ENCODE measurements around the gene SPATS2.
"Not testable (repeated sequence)": the region's sequence is repeated elsewhere in the genome, so short reads cannot be mapped to it uniquely, and the experiment has no call there.

Gene SPATS2

DNA sequence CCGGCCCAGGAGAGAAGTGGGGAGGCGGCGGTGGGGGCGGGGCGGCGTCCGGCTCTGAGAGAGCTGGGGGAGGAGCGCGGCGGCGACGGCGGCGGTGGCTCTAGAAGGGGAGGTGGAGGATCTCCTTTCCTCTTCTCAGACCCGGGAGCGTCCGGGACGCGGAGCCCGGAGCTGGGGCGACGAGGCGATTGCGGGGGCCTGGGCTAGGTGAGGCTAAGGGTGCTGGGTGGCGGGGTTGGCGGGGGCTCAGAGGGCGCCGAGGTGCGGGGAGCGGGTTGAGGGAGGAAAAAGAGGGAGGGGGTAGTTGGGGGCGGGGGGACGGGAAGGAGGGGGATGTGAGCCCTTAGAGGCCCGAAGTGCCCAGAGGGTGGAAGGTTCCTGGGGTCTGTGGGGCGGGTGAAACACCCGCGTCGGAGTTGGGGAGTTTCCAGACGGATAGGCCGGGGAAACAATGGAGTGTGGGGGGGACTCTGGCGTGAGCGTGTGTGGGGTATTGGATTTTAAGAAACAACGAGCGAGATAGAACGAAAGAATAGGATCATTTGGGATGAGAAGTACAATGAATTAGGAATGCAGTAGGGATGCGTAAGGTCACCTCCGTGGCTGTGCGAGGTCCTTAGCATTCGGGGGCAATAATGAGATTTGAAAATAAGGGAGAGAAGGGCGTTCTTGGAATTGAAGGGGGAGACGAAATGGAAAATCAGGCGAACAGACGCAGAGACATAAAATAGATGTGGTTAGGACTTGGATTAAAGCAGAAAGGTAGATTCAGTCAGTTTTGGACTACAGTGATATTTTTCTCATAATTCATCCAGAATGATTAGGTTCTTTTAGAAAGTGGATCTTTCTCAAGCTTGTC is at the start of gene SPATS2:
TSS of gene SPATS2 (plus strand) at position 82 of the 859 bp plus-strand sequence. CDS start 93,551 bp downstream, outside the sequence.
- no peak for DNase-seq

DNA sequence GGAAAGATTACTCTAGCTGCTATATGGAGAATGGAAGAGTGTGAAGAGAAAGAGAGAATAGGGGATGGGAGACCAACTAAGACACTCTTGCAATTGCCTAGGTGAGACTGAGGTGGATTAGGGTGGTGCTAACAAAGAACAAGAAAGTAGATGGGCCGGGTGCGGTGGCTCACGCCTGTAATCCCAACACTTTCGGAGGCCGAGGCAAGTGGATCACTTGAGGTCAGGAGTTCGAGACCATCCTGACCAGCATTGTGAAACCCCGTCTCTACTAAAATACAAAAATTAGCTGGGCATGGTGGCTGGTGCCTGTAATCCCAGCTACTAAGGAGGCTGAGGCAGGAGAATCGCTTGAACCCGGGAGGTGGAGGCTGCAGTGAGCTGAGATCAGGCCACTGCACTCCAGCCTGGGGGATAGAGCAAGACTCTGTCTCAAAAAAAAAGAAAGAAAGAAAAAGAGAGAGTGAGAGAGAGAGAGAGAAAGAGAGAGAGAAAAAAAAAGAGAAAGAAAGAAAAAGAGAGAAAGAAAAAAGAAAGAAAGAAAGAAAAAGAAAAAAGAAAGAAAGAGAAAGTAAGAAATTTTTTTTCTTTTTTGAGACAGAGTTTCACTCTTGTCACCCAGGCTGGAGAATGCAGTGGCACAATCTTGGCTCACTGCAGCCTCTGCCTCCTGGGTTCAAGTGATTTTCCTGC is 46.7 kb upstream of the SPATS2 start:
- not testable (repeated sequence) for DNase-seq

DNA sequence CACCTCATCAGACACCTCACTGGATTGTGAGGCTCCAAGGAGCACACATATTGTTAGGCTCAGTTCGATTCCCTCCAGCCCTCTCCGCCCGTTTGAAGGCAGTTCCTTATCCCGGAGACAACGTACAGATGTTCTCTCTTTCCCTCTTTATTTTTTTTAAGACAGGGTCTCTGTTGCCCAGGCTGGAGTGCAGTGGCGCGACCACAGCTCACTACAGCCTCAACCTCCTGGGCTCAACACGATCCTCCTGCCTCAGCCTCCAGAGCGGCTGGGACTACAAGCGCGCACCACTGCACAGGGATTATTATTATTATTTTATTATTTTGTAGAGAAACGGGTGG is 44.9 kb upstream of the SPATS2 start:
- DNase-seq = no peak

DNA sequence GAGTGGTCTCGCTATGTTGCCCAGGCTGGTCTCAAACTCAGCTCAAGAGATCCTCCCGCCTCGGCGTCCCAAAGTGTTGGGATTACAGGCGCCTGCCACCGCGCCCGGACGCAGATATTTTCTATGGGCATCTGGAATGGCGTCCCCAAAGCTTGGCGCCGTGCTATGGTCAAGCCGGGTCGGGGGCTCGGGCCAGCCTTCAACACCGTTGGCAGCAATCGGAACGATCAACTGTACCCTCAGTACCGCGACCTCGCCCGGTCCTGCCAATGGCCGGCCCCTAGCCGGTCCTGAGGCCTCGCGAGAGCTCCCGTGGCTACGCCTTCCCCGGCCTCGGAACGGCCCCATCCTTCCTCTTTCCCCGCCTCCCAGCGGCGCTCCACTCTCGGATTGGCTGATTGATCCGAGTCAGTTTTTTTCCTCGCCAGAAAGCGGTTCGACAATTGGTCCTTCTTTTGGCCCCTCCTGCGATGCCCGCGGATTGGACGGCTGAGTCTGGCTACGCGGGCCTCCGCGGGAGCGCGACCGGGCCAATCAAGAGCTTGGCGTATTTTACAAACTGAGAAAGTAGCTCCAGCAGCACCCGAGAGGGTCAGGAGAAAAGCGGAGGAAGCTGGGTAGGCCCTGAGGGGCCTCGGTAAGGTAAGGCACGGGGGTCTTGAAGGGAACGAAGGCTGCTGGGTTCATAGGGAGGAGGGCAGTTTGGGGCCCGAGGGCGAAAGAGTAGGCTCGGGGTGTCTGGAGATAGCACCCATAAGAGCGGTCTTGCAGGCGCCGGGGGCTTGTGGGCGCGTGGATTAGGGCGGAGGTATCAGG is 44.3 kb upstream of the SPATS2 start, which contains the start of gene TROAP:
TSS of gene TROAP (plus strand) at position 548 of the 816 bp plus-strand sequence. CDS start 354 bp downstream, outside the sequence.
- peak; percentile 97 for DNase-seq

DNA sequence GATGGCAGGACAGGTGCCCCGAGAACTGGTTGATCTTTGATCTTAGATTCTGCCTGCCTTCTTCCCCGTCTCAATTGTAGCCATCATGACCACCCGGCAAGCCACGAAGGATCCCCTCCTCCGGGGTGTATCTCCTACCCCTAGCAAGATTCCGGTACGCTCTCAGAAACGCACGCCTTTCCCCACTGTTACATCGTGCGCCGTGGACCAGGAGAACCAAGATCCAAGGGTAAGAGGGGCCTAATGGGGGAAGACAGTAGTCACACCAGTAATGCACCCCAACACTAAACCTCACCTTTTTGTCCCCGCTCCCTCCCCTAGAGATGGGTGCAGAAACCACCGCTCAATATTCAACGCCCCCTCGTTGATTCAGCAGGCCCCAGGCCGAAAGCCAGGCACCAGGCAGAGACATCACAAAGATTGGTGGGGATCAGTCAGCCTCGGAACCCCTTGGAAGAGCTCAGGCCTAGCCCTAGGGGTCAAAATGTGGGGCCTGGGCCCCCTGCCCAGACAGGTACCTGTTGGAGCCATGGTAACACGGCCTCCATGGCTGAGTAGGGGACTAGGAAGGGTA is 43.7 kb upstream of the SPATS2 start:
- DNase-seq = no peak

DNA sequence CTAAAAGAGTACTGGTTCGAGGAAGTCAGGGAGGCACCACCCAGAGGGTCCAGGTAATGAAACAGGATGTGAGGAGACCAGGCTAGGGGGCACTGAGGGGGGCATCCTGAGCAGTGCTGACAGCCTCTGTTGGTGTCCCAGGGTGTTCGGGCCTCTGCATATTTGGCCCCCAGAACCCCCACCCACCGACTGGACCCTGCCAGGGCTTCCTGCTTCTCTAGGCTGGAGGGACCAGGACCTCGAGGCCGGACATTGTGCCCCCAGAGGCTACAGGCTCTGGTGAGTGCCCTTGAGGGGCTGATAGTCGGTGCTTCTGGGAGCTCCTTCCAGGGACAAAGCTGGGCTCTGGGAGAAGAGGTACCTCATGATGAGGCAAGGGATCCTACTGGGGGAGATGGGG is 41.7 kb upstream of the SPATS2 start:
- DNase-seq = no peak

DNA sequence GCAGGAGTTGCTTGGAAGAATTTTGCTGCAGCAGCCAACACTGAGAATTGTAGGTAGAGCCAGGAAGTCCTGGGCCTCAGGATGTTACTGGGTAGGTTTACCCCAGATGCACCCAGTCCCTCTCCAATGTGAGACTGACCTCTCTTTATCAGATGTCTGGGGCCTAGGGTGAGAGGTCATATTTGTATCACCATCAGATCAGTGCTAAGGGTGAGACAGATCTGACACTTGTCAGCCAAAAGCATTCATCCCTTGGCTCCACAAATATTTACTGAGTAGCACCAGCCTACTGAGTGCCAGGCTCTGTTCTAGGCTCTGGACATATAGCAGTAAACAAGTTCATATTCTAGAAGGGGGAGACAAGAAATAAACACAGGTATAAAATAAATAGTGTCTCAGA is 39.9 kb upstream of the SPATS2 start:
- no peak for DNase-seq

DNA sequence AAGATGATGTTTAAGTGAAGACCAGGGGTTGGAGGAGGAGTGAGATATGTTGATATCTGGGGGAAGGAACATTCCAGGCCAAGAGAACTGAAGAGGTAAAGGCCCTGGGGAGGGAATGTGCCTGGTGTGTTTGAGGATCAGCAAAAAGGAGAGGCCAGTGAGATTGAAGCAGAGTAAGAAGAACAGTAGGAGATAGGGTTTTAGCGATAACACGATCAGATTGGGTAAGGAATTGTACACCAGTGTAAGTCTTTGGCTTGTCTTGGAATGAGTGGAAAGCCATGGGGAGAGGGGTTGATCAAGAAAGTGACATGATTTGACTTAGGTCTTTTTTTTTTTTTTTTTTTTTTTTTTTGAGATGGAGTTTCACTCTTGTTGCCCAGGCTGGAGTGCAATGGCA is 39.4 kb upstream of the SPATS2 start:
- no peak for DNase-seq

DNA sequence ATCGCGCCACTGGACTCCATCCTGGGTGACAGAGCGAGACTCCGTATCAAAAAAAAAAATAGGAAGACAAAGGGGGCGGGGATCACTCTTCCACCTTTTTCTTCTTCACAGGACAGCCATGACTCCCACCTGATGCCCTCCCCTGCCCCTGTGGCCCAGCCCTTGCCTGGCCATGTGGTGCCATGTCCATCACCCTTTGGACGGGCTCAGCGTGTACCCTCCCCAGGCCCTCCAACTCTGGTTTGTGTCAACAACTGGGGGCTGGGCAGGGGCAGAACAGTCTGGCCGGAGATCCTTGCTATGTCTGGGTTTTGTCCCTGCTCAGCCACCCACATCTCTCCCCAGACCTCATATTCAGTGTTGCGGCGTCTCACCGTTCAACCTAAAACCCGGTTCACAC is 38.4 kb upstream of the SPATS2 start:
- no peak for DNase-seq

DNA sequence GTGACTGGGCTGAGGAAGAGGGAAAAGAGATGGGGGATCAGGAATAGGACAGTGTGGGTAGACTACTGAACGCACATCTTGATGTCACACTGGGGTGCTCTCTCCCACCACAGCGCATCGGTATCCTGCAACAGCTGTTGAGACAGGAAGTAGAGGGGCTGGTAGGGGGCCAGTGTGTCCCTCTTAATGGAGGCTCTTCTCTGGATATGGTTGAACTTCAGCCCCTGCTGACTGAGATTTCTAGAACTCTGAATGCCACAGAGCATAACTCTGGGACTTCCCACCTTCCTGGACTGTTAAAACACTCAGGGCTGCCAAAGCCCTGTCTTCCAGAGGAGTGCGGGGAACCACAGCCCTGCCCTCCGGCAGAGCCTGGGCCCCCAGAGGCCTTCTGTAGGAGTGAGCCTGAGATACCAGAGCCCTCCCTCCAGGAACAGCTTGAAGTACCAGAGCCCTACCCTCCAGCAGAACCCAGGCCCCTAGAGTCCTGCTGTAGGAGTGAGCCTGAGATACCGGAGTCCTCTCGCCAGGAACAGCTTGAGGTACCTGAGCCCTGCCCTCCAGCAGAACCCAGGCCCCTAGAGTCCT is 37.1 kb upstream of the SPATS2 start:
- no peak for DNase-seq

DNA sequence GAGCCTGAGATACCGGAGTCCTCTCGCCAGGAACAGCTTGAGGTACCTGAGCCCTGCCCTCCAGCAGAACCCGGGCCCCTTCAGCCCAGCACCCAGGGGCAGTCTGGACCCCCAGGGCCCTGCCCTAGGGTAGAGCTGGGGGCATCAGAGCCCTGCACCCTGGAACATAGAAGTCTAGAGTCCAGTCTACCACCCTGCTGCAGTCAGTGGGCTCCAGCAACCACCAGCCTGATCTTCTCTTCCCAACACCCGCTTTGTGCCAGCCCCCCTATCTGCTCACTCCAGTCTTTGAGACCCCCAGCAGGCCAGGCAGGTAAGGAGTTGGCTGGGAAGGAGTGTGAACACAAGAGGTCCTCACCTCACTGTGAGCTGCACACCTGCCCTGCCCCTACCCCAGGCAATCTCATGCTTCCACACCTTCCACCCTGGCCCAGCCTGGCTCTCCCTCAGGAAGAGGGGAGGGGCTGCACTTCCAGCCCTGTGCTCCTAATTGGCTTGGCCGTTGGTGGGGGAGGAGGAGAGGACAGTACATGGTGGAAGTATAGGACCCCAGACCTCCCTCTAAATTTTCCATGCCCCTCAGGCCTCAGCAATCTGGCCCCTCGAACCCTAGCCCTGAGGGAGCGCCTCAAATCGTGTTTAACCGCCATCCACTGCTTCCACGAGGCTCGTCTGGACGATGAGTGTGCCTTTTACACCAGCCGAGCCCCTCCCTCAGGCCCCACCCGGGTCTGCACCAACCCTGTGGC is 36.5 kb upstream of the SPATS2 start:
- DNase-seq = no peak

DNA sequence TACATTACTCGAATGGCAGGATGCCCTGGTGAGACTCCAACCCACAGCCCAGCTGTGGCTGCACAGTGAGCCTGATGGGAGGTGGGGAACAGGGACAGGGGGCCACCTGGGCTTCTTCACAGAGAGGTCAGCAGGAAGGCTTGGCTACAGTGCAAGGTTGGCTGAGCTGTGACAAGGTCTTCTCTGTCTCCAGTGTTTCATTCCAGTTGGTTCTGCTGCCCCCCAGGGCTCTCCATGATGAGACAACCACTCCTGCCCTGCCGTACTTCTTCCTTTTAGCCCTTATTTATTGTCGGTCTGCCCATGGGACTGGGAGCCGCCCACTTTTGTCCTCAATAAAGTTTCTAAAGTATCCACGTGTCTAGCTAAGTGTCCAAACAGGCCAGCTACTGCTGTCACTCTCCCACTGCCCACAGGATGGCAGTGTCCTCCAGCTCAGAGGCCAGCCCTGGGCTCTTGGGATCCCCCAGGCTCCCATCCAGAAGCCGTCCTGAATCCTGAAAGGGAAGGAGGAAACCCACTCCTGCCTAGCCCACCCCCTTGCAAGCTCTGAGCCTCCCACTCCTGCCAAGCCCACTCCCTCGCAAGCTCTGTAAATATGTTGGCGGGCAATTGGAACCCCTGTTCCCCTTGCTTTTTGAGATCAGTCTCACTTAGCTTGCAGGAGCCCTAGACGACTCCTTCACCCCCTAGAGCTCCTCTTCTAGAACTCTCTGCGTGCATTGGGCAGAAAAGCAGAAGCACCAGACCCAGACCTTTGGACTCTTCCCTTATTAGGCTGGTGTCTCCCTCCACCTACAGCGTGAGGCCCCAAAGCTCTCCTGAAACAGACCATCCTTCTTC is 35.7 kb upstream of the SPATS2 start:
- DNase-seq = no peak

DNA sequence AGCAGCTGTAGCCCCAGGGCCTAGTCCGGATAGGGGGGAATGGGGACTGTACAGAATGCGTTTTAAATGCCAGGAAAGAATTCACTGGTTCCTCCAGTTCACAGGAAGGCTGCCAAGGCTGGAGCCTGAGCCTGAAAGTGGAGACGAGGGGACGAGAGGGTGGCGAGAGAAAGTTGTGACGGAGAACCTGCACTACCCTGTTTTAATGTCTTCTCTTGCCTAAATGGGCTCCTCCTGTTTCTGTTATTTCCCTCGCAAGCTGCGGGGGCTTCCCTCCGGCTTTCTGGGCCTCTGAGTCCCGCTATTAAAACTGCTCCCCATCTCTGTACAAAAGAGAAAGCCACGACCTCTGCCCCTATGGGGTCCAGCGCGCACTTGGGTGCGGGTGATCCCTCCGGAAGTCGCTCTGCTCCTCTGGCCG is 34.8 kb upstream of the SPATS2 start:
- no peak for DNase-seq

DNA sequence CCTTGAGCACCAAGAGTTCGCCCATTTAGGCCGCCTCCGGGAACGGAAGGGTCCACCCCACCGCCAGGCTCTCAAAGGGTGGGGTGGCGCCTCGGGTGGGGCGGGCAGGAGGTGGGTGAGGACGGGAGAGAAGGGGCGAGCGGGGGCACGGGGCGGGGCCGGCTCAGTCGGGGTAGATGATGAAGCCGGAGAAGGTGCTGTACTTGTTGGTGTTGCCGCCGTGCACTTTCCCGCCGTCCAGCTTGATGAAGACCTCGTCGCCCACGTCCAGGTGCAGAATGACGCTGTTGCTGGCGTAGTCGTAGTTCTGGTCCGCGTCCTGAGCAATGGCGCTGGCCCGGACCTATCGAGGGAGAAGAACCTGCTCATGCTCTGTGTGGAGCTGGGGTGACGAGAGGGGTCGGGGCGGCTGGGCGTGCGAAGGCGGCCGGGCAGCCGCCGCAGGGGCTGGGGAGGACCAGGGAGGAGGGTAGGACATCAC is 34.3 kb upstream of the SPATS2 start:
- DNase-seq = no peak

DNA sequence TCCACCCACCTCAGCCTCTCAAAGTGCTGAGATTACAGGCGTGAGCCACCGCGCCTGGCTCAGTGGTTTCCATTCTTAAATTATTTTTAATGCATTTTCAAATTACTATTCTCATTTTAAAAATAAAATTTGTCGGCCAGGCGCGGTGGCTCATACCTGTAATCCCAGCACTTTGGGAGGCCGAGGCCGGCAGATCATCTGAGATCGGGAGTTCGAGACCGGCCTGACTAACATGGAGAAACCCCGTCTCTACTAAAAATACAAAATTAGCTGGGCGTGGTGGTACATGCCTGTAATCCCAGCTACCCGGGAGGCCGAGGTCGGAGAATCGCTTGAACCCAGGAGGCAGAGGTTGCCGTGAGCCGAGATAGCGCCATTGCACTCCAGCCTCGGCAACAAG is 33.5 kb upstream of the SPATS2 start:
- DNase-seq = not testable (repeated sequence)

DNA sequence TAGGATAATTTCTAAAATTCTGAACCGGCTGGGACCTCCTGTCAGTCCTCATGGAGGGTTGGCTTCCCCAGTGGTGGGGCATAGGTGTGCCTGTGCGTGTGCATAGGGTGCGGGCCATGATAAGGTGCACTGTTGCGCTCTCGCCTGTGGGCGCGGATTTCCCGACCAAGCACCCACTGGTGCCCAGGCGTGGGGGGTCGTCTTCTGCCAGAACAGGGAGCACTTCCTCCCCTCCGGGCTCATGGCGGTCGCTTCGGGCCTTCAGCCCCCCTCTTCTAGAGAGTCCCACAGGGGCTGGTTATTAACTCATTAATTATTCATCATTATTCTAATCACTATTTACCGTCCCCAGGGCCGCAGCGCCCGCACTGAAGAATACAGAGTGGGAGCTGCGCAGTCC is 33.0 kb upstream of the SPATS2 start:
- DNase-seq = no peak

DNA sequence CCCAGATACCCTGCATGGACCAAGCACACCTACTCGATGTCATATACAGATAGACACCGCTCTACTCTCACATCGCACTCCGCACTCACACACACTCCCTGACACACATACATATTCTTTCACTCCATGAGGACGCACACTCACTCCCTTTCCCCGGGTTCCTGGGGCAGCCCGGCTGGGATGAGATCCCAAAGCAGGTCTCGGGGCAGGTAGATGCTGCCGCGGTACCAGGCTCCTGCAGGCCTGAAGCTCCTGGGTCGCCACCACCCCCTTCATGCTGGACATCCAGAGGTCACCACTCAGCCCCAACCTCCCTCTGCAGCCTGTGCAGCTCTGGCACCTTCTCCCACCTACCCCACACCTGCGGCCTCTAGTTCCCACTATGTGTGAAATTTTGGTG is 32.6 kb upstream of the SPATS2 start:
- DNase-seq = no peak

DNA sequence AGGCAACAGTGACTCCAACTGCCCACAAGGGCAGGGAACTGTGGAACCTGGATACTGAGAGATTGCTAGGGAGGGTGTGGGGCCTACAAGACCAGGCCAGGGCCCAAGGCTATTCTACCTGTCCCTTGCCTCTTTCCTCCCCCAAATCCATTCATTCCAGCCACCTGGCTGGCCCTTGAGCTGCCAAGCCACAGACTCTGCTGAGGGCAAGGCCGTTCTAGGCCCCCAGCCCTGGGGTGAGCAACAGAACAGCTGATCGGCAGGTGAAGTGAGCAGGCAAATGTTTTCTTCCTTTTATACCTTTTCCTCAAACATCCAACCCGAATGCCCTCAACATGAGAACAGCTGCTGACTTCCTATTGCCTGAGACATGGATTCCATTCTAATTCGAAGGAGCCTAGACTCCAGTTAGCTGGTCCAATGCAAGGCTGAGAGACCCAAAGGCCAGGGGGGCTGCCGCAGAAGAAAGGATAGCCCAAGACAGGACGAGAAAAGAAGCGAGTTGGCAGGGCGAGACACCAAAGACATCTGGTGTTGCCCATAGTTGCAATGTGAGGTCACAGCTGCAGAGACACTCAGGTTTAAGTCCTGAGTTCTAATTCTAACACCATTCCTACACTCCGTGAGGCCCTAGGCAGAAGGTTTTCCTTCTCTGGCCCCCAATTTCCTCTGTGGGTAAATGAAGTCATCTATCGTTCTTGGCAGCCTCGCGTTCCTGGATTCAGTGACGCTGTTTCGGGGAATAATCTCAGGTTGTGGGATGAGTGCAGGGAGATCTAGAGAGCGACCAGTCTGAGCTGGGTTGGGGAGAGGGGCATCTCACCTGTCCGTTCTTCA is 31.9 kb upstream of the SPATS2 start:
- DNase-seq = no peak

DNA sequence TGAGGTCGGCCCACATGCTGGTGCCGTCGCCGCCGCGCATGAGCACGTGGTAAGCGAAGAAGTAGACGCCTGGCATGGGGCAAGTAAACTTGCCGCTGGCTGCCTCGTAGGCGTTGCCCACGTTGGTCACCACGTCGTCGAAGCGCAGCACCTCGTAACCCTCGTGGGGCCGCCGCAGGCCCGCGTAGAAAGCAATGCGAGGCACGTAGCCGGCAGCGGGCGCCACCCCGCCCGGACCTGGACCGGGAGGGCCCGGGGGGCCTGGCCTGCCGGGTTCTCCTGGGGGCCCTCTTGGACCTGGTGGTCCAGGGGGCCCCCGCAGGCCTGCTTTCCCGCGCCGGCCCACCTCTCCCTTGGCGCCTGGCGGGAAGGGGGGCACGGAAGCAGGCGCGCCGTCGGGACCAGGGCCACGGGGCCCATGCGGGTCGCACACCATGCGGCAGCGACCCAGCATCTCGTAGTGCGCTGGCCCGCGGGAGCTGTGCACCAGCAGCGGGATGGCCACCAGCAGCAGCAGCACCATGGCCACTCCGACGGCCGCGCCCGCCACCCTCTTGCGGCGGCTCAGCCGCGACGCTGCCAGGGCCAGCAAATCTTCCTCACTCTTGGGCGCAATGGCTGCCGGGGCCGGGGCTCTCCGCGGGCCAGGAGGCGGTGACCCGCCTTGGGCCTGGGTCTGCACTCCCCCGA is 31.2 kb upstream of the SPATS2 start:
- DNase-seq = no peak
